Kidney epithelial cell (primary cell): ENCODE measurements around the gene NCAPH2. TPM values are rescaled to one million over a fixed set of nuclear protein-coding genes. Genes with fewer than 3 reads are reported as not detected.
"Not testable (repeated sequence)": the region's sequence is repeated elsewhere in the genome, so short reads cannot be mapped to it uniquely, and the experiment has no call there.

Experiments
- DNase-seq: peaks from one replicate; pipeline ENCODE4 v3.0.0-alpha.2; 2010; ENCODE audit warnings: low read depth
- H3K27me3 ChIP-seq: 2 replicates; pipeline ENCODE4 v1.6.0; 2011; ENCODE audit warnings: low read length; ENCODE audit not compliant: control insufficient read depth, insufficient read depth
- H3K36me3 ChIP-seq: 2 replicates; pipeline ENCODE4 v1.5.1; 2011; ENCODE audit warnings: low read length; ENCODE audit not compliant: control insufficient read depth, insufficient read depth
- H3K4me3 ChIP-seq: 2 replicates; pipeline ENCODE4 v1.5.1; 2011; ENCODE audit warnings: low read depth, mild to moderate bottlenecking, control low read depth, low read length
- CTCF ChIP-seq: IDR thresholded peaks from 2 replicates; pipeline ENCODE4 v1.5.1; 2011; ENCODE audit warnings: mild to moderate bottlenecking, moderate library complexity, low read length, control low read depth, inconsistent platforms; ENCODE audit not compliant: insufficient read depth, poor library complexity, severe bottlenecking
- total RNA-seq: library from RNA; depleted of rRNA; stranded (reverse); fragments of >200 nt; gene quantifications from 2 replicates; pipeline ENCODE4 v1.2.3, GENCODE V29; 2015

Gene NCAPH2
- total RNA-seq, 1 donor from 2014 or later = 50.2 TPM

DNA sequence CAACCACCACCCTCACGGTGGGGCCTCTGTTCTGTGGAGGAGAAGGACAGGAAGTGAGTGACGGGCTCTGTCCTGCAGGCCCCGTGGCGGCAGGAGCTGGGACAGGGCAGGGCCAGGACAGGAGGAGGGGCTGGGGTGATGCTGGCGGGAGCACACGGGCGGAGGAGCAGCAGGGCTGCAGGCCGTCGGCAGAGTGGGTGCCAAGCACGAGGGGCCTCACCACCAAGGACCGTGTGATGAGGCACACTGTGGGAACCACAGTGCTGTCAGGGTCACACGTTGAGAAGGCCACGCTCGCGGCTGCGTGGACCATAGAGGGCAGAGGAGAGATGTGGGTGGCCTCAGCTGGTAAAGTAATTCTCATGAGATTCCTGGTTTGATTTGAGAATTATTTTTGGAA, 8.9 kb downstream of the NCAPH2 start:
- H3K27me3 ChIP-seq = no peaks in the 10 kb centered on the region
- no peak for DNase-seq
- no peaks in the 10 kb centered on the region for H3K36me3 ChIP-seq
- TF ChIP-seq CTCF = no peak
- no peak overlapping the region for H3K4me3 ChIP-seq

DNA sequence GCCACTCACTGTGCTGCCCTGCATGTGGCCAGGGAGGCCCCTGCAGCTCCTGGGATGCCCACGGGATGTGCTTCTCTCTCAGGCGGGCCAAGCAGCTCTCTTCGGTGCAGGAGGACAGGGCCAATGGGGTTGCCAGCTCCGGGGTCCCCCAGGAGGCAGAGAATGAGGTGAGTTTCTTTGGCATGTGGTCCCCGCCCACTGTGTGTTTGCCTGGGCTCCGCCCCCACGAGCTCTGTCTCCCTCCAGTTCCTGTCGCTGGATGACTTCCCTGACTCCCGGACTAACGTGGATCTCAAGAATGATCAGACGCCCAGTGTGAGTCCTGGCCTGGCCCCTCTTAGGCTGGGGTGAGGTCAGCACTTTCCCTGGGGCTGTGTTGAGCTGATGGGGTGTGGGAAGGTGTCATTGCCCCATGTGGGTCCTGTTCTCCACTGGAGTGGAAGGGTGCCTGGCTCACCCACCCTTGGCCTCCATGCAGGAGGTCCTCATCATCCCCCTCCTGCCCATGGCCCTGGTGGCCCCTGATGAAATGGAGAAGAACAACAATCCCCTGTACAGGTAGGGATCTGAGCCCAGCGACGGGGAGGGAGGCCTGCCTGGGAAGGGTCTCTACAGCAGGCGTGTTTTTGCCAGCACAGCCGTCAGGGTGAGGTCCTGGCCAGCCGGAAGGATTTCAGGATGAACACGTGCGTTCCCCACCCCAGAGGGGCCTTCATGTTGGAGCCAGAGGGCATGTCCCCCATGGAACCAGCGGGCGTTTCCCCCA, 9.7 kb downstream of the NCAPH2 start:
- no peak for DNase-seq
- no peak for TF ChIP-seq CTCF
- H3K36me3 ChIP-seq = no peaks in the 10 kb centered on the region
- no peak overlapping the region for H3K4me3 ChIP-seq
- H3K27me3 ChIP-seq = no peaks in the 10 kb centered on the region

- H3K36me3 ChIP-seq = peaks cover 2% of the 10 kb centered on the region
- no peaks in the 10 kb centered on the region for H3K27me3 ChIP-seq
- DNase-seq = no peak
- no peak for TF ChIP-seq CTCF
- H3K4me3 ChIP-seq = no peak overlapping the region
Measured at GRCh38 chr22:50518606-50519005, 10.6 kb downstream of the NCAPH2 start.

DNA sequence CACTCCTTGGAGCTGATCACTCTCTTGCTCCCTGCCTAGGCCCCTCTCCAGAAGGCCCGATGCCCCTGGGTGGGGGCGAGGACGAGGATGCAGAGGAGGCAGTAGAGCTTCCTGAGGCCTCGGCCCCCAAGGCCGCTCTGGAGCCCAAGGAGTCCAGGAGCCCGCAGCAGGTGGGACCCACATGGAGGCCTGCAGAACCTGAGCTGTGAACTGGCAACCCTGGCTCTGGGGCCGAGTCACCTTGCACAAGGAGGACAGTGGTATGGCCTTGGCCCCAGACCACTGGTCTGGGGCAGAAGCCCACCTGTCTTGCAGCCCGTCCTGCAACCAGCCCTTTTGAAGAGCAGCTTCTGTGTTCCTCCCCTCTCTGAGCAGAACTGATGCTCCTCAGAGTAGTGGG, 11.1 kb downstream of the NCAPH2 start:
- Histone ChIP-seq H3K4me3 (no peak overlapping the region), H3K27me3 (no peaks in the 10 kb centered on the region), H3K36me3 (peaks cover 4% of the 10 kb centered on the region)
- TF ChIP-seq CTCF = no peak
- no peak for DNase-seq

DNA sequence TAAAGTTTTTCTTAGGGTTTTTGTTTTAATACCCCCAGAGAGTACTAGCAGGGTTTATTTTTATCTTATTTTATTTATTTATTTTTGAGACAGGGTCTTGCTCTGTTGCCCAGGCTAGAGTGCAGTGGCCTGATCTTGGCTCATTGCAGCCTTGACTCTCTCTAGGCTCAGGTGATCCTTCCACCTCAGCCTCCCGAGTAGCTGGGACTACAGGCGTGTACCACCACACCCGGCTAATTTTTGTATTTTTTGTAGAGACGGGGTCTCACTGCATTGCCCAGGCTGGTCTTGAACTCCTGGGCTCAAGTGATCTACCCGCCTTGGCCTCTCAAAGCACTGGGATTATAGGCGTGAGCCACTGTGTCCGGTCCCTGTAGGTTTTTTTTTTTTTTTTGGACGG, 12.2 kb downstream of the NCAPH2 start:
- H3K4me3 ChIP-seq, H3K27me3 ChIP-seq, DNase-seq, H3K36me3 ChIP-seq: not testable (repeated sequence)

DNA sequence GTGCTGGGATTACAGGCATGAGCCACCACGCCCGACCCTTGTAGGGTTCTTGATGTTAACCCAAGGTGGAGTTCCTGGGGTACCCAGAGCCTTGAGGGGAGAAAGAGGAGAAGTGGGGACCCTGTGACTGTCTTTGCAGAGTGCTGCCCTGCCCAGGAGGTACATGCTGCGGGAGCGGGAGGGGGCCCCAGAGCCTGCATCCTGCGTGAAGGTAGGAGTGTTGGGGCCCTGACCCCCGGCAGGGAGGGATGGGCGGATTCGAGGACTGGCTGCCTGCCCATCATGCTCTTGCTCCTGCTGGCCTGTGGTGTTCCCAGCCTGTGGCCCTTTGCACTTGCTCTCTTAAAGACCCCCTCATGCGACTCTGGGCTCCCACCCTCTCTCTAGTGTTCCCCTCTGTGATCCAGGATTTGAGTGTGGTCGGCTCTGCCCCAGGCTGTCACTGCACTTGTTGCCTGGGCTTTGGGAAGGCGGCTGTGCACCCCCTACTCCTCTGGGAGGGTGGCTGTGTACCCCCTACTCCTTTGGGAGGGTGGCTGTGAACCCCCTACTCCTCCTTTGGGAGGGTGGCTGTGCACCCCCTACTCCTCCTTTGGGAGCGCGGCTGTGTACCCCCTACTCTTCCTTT, 12.9 kb downstream of the NCAPH2 start:
- no peak for DNase-seq
- Histone ChIP-seq H3K36me3 (peaks cover 4% of the 10 kb centered on the region), H3K27me3 (no peaks in the 10 kb centered on the region), H3K4me3 (no peak overlapping the region)
- no peak for TF ChIP-seq CTCF
